ENCODE measurements around the gene BICRA.

DNA sequence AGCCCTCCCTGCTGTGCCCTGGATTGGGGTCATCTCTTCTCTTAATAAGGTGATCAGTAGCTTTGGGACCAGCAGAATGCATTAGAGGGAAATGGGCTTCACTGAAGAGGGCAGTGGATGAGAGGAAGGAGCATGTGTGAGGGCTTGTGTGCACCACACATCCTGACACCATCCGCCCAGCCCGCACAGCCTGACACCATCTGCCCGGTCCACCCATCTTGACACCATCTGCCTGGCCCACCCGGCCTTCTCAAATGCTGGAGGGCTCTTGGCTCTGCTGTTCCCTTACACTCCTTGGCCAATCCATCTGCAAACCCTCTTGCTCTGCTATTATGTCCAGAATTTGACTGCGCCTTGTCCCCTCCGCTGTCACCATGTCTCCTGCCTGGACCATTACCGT lies 41.8 kb downstream of the BICRA start:
- TF ChIP-seq EZH2 (IDR thresholded peaks at IDR 0.05) (no peak), EZH2phosphoT487 (IDR thresholded peaks at IDR 0.05) (no peak)
- TF ChIP-seq, protein P1, sequence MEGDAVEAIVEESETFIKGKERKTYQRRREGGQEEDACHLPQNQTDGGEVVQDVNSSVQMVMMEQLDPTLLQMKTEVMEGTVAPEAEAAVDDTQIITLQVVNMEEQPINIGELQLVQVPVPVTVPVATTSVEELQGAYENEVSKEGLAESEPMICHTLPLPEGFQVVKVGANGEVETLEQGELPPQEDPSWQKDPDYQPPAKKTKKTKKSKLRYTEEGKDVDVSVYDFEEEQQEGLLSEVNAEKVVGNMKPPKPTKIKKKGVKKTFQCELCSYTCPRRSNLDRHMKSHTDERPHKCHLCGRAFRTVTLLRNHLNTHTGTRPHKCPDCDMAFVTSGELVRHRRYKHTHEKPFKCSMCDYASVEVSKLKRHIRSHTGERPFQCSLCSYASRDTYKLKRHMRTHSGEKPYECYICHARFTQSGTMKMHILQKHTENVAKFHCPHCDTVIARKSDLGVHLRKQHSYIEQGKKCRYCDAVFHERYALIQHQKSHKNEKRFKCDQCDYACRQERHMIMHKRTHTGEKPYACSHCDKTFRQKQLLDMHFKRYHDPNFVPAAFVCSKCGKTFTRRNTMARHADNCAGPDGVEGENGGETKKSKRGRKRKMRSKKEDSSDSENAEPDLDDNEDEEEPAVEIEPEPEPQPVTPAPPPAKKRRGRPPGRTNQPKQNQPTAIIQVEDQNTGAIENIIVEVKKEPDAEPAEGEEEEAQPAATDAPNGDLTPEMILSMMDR (IDR thresholded peaks at IDR 0.05): no peak

All from neural progenitor cell (in vitro differentiated cells).